Head of caudate nucleus (tissue), 42 donors: ENCODE results near the gene MBNL1.
"Not testable (repeated sequence)": the region's sequence is repeated elsewhere in the genome, so short reads cannot be mapped to it uniquely, and the experiment has no call there.

Experiments
- DNase-seq, 42 donors: peaks; one replicate each; pipeline versions ENCODE4 v3.0.0 to v3.0.0-alpha.2; 2020 to 2021; ENCODE audit warnings: mixed read lengths in 7 of 42
- intact Hi-C: fragments of 100-400 bp; cut with DNase I; formaldehyde crosslinking; loops from one replicate; pipeline ENCODE4 v1.15.0; 2022

Gene MBNL1

DNA sequence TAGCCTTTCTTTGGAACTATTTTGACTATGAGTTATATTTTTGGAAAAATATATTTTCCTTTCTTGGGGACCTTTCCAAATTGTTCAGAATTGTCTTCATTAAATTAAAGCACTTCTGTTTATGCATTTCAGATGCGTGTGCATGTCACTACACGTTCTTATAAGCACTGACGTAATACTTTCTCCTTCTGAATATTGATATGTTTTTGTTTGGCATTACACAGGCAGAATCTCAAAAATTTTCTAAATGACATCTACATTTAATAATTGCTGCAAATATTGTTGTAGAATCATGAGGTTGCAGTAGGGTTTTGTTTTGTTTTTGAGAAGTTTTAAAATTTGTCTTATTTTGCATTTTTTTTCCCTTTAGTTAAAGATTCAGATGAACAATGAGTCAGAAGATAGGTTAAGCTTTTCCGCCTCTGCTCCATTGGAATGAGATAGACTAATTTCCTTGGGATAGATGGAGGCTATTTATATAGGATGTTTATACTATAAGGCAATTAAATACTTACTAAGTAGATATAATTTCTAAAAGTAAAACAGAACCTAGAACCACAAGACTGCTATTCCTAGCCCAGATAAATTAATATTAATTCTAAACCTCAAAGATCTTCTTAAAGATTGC is 110.8 kb downstream of the MBNL1 start:
- no peak for DNase-seq
- intact Hi-C loops = loop anchor here (5.0 kb wide), 1 partner anchor 77 kb away; no protein-coding TSS in a partner anchor

DNA sequence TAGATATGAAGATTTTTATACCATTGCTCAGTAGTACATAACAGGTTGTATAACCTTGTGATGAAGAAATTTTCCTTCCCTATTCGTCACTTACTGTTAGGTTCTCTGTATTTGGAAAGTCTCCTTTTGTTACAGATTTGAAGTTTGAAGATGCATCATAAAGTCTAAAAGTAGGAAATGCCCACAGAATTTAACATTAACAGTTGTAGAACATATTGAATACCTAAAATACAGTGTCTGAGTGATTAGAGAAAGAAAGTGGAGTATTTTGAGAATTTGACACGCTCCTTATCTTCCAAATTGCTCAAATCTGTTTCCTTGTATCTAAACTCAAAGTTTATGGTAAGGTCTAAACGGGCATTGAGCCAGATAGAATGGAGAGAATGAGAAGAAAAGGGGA is 111.3 kb downstream of the MBNL1 start:
- intact Hi-C loops = loop anchor here (5.0 kb wide), 1 partner anchor 78 kb away; no protein-coding TSS in a partner anchor
- DNase-seq = no peak

DNA sequence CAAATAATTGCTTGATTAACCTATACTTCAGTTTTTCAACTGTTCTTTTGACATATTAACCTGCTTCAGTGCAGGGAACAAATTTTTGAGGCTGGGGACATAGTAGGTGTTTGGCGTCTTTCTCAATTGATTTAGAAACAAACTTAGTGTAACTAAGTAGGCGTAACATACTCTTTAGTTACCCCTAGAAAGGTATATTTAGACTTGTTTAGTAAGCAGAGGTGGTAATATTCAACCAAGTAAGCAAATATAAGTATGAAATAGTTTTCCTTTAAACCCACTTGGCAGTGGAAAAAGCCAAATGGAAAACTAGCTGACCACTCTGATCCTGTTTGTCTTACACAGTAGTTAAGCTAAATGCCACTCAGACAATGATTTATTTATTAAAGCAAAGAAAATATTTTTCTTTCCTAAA is 113.2 kb downstream of the MBNL1 start:
- intact Hi-C loops = loop anchor here (5.0 kb wide), 1 partner anchor 80 kb away; no protein-coding TSS in a partner anchor
- no peak for DNase-seq

DNA sequence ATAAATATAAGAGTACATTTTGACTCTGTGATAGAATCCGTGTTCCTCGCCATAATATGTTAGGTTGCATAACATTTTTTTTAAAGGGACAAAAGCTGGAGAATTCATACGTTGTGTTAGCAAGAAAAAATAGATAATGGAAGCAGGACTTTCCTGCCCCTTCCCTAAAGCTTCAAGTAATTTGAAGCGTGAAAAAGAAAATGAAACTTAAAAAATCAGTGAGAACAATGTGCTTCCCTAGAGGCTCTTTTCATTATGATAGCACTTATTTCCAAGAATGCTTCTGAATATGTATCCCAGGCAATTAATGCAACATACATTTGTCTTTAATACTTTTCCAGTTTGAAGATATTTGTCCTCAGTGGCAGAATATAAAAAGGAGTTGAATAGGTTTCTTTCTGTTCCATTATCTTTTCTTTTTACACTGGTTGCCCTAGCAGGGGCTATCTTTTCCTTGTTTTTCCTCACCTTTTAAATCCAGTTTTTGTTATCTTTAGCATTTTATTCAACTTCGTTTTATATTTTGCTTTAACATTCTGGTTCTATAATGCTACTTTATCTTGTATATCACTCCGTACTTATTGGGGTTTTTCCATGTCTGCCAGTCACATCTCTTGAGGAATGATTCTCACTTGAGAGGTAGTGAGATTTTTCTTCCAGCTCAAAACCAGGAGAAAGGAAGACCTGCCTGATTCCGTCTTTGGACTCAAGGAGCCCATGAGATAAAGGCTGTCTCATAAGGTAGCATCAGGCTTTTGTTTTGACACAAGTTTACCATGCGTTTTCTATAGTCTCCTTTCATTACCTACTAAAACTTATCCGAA is 113.8 kb downstream of the MBNL1 start:
- no peak for DNase-seq
- intact Hi-C loops = loop anchor here (5.0 kb wide), 1 partner anchor 80 kb away; no protein-coding TSS in a partner anchor

DNA sequence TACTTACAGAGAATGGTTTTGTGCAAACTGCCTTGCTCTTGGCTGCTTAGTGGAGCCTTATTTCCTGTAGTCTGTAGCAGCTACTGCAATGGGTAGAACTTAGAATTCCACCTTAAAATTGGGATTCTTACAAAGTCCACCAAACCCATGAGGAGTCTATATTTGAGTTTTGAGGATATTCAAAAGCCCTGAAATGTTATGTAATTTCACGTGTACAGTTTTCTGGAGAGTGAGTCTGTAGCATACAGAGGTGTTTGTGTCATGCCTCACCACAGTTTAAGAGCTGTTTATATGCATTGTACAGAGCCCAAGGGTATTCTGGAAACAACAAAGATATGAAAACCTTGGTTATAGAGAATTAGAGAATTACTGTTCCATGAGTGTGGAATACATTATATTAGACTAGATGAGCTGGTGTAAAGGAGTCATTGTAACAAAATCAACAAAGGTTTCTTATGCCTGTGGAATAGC is 114.4 kb downstream of the MBNL1 start:
- intact Hi-C loops = loop anchor here (5.0 kb wide), 1 partner anchor 81 kb away; no protein-coding TSS in a partner anchor
- DNase-seq = no peak

DNA sequence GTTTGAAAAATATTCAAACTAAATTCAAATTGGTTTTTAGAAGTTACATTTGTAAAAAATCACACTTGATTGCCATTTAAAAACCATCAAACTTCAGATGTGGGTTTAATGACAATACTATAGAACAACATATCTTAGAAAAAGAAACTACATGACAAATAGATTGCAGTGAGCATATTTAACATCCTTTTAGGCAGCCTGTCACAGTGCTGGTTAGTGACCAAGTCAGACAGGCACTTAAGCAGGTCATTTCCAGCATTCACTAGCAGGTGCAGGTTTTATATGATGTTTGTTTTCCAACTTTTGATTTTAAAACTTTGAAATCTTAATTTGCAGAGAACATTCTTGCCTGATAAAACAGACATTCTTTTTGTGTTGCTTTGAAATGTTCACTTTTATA is 115.7 kb downstream of the MBNL1 start:
- intact Hi-C loops = loop anchor here (5.0 kb wide), 1 partner anchor 82 kb away; no protein-coding TSS in a partner anchor
- DNase-seq = no peak

DNA sequence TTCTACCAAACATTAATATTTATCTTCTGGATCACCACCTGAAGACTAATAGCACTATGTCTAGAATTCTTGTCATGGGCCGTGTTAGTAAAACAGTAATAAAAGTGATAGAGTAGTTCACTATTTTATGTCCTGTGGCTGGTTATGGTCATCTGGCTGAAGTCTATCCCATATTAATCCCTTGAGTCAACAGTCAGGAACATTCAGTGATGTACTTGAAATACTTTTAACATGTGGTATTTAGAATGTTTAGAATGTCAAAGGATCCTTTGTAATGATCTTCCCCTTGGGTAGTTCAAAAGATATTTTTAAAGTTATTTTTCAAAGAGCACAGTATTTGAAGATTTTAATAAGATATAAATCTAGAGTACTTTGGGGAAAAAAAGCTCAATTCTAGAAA is 117.0 kb downstream of the MBNL1 start:
- DNase-seq = no peak
- intact Hi-C loops = no loop called here

DNA sequence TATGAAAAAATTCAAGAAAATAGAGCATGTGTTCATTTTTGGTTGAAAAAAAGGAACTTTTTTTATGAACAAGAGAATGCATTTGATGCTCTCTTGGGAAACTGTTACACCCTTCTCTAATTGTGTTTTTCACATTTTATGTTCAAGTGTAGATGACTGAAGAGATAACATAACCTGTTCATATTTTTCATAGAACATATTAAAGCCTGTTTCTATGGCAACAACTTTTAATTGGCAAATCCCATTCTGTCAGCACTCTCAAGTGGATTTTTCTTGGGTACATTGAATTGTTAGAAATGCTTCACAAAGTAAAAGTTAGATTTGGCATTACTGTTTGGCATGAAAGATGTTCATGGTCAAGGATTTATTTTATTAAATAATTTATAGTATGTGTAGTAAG is 117.5 kb downstream of the MBNL1 start:
- intact Hi-C loops = no loop called here
- no peak for DNase-seq

DNA sequence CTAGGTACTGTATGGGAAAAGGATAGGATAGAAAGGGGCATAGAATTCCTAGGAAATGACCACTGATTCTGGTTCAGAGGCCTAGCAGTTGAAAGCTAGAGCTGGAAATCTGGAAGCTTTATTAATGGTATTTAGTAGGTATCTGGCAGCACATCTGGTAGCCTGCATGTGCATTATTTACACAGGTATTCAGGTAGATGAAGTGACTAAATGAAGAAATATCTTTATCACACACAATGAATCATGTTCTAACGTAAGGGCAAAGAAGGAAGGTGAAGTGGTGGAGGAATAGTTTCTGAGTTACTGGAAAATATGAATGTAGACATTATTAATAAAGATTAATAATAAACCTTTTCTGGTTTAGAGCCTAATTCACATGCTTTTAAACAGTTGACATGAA is 119.9 kb downstream of the MBNL1 start:
- intact Hi-C loops = no loop called here
- no peak for DNase-seq

DNA sequence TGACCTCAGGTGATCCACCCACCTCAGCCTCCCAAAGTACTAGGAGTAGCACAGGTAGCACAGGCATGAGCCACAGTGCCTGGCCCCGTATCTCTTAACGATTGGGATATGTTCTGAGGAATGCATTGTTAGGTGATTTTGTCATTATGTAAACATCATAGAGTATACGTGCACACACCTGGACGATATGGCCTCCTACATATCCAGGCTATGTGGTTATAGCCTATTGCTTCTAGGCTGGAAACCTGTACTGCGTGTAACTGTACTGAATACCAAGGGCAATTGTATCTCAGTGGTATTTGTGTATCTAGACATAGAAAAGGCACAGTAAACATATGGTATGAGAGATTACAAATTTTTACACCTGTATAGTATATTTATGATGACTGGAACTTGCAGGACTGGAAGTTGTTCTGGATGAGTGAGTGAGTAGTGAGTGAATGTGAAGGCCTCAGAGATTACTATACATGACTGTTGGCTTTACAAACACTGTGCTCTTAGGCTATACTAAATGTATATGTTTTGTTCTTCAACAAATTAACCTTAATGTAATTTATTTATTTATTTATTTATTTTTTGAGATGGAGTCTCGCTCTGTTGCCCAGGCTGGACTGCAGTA is 120.7 kb downstream of the MBNL1 start:
- intact Hi-C loops = no loop called here
- no peak for DNase-seq

DNA sequence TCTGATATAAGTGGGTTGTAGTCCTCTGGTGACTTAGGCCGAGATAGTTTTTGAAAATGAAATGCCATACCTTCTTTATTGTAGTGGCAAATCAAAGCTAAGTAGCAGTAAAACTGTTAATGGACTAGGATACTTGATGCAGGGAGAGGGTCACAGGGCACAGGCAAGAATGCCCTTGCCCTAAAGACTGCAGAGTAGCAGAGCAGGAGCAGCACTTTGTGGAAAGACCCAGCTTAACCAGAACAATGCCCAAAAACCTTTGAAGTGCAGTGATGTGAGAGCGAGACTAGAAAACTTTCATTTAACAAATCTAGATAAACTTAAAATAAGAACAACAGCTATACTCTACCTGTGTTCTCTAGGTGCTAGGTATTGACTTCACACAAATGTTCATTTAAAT is 121.9 kb downstream of the MBNL1 start:
- intact Hi-C loops = no loop called here
- no peak for DNase-seq

DNA sequence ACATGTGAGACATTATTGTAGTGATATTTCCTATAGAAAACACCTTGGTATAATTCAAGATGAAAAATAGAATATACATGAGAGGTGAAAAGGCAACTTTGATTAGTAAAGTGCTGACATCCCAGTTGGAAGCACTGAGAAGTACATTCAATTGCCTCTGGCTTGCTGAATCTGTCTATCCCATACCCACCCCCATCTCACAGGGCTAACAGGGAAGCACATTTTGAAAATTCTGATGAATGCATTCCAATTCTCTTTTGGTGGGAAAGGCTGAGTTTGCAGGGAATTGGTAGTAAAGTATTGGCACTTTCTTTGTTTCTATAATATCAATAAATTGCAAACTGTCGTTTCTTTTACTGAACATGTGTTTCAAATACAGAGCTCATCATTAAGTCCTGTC is 122.9 kb downstream of the MBNL1 start:
- intact Hi-C loops = no loop called here
- no peak for DNase-seq

DNA sequence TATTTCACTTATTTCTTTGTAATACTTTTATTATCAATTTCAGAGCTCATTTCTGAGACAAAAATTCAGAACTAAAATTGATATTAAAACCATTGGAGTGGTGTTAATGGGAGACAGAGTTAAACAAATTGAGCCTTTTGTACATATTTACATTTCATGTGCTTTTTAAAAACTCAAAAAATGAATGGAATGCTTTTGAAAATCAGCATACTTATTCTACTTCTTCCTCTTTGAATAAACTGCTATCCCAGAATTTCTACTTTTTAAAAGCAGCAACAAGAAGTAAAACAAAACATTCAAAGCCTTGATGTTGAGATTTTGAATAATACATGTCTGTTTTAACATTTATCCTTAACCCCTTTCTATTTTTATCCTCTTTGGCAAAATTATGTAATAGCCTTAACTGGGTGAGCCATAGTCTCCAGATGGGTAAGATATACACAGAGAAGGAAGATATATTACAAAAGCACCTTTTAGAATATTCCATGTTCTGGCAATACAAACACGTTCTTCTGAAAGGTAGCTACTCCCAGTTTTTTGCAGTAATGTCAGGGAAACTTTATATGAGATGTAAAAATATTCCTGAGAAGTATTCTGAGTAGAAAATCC is 123.6 kb downstream of the MBNL1 start:
- intact Hi-C loops = no loop called here

DNA sequence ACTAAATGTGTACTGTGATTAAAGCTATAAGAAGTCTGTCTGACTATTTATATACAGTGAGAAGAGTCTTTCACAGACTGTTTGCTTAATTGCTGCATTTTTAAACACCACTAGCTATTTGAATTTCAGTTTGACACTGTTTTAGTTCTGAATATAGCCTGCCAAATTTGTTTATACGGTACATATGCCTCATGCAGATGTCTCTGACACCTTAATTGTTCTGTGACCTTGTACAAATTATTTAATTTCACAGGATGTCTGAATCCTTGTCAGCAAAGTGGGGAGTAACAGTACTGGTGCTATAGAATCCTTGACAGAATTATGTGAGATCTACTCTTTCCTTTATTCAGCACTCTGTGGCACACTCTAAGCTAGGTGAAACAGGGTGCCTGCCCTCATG is 125.5 kb downstream of the MBNL1 start:
- no peak for DNase-seq
- intact Hi-C loops = no loop called here

More for the DNA sequence above, 123.6 kb downstream of the MBNL1 start:
- DNase-seq = no peak

DNA sequence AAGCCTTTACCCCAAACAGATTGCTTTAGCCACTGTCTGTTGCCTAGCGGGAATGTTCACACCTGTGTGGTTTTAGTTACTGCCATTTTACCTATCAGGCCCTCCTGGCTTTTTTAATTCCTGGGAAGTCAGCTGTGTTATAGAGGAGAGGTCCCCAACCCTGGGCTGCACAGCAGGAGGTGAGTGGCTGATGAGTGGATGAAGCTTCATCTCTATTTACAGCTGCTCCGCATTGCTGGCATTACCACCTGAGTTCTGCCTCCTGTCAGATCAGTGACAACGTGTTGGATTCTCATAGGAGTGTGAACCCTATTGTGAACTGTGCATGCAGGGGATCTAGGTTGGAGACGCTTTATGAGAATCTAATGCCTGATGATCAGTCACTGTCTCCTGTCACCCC is 127.0 kb downstream of the MBNL1 start:
- no peak for DNase-seq
- intact Hi-C loops = no loop called here

DNA sequence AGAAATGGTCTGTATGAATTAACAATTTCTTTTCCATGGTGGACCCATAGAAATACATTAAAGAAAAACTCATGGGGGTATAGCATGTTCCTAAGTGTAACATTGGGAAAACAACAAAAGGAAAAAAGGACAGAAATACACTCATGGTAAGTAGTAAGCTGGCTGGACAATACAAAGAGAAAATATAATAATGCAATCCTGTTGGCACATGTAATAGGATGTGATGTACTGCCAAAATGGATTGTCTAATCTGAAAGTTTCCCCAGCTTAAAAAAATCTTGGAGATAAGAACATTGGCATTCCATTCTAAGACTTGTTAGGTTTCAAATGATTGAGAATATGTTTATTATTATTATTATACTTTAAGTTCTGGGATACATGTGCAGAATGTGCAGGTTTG is 128.1 kb downstream of the MBNL1 start:
- intact Hi-C loops = no loop called here
- no peak for DNase-seq

DNA sequence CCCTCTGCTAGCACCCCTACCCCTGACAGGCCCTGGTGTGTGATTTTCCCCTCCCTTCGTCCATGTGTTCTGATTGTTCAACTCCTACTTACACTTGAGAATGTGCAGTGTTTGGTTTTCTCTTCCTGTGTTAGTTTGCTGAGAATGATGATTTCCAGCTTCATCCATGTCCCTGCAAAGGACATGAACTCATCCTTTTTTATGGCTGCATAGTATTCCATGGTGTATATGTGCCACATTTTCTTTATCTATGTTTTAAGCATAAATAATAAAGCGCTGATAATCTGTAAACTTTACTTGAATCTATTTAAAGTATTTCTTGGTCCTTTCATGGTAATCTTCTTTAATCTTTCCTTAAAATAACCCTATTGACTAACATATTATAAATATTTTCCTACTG is 128.6 kb downstream of the MBNL1 start:
- intact Hi-C loops = not testable (repeated sequence)

DNA sequence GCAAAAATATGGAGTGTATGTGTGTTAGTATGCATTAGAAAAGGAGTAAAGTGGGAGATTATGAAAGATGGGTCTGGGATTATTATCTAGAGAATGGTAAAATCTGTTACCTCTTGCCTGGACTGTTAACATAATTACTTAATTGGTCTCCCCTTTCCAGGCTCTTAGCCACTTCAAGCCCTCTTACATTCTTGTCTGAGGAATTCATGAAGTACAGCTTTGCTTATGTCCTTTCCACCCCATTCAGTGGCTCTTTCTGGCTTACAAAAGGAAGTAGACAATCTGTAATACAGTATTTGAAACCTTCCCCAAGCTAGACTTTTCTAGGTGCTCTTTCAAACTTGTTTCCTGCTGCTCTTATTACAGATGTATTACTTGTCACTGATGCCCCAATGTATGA is 129.8 kb downstream of the MBNL1 start:
- DNase-seq = no peak
- intact Hi-C loops = no loop called here

More for the DNA sequence above, 128.6 kb downstream of the MBNL1 start:
- not testable (repeated sequence) for DNase-seq

DNA sequence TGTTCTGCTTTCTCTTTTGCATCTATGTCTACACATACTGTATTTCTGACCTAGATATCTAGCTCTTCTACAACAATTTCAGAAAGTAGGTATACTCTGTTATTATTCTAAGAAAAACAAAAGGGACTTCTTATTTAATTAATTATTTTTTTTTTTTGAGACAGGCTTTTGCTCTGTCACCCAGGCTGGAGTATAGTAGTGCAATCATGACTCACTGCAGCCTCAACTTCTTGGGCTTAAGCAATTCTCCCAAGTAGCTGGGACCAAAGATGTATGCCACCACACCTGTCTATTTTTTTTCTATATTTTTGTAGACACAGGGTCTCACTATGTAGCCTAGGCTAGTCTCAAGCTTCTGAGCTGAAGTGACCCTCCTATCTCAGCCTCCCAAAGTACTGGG is 130.6 kb downstream of the MBNL1 start:
- intact Hi-C loops = no loop called here

DNA sequence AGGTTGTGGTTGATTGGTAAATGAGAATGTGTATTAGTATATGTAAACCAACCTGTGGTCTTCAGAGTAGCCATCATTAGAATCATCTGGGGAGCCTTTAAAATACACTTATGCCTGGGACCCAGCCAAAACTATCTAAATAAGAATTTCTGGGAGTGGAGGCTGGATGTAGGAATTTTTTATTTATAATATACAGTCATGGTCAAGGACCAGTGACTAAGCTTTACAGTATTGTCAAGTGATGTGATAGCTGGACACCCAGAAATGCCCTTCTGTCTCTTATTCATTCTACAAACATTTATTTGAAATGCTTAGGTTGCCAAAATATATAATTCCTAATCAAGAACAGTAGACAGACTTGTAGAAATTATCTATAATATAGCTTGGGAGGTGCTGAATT is 132.2 kb downstream of the MBNL1 start:
- no peak for DNase-seq
- intact Hi-C loops = no loop called here

More for the DNA sequence above, 130.6 kb downstream of the MBNL1 start:
- DNase-seq = no peak
